SHP77 (cell line): ENCODE data around the gene ABCD3.
A peak's percentile ranks its signal among the peaks of the same experiment; 100 is the strongest.

Source experiments
- DNase-seq, 2 experiments: peaks; one replicate each; lab custom pipeline; 2025; lab: John Stamatoyannopoulos, UW

Gene ABCD3

GRCh38 chr1:94527447-94528031, 109.3 kb downstream of the ABCD3 start:
- DNase-seq, result no peak

GRCh38 chr1:94528299-94528698, 110.1 kb downstream of the ABCD3 start:
- DNase-seq, result no peak

DNA sequence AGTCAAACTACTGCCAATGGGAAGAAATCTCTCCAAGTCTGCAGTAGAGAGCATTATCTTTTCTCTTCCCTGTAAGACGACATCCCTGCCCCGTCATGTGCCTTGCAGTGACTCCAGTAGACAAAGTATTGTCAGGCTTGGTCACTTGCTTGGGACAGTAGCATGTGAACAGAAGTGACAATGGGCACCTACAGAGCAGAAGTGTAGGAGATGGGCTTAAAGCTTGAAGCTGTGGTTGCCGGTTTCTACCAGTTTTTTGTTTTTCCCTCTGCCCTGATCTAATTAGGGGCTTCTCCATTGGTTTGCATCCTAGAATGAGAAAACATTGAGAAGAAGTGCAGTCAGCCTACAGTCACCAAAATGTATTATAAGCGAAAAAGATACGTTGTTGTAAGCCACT, 110.6 kb downstream of the ABCD3 start:
- DNase-seq, result no peak

- no peak for DNase-seq
Measured at GRCh38 chr1:94529416-94529815, 111.2 kb downstream of the ABCD3 start.

DNA sequence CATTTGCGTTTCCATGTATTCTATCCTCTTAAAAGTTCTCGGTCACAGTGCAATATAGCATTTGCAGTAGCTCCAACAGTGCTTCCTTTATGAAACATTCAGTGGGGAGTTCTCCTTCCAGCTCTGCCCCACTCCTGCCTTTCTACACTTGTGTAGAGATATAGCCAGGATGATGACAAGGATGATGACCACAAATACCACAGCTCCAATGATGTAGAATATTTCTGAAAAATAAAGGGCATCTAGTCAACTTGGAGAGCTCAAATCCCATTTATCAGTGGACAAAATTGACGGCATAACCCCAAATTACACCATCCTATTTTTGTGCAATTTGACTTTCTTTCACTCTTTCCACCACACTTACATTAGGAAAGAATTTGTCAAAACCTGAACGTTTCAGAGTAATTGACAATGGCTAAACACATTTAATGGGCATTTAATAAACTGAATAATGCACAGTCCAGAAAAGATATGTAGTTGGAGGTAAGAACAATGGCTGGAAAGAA, 112.2 kb downstream of the ABCD3 start:
- no peak for DNase-seq

- DNase-seq, result no peak
Measured at GRCh38 chr1:94531664-94532063, 113.5 kb downstream of the ABCD3 start.

DNA sequence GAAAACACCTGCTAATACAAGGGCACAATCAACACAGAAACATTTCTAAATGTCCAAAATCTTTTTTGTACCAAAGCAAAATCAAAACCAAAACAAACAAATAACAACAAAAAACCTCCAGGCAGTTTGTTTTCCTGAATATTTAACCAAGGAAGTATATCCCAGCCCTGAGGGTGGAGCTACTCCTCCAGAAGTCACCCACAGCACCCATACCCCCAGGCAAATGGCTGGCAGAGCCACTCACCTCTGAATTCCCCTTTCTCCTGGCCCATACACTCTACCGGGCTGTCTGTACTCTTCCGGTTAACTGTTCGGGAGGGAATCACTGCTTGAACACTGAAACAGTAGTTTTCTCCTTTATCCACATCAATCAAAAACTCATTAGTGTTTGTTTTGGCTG, 113.9 kb downstream of the ABCD3 start:
- no peak for DNase-seq

DNA sequence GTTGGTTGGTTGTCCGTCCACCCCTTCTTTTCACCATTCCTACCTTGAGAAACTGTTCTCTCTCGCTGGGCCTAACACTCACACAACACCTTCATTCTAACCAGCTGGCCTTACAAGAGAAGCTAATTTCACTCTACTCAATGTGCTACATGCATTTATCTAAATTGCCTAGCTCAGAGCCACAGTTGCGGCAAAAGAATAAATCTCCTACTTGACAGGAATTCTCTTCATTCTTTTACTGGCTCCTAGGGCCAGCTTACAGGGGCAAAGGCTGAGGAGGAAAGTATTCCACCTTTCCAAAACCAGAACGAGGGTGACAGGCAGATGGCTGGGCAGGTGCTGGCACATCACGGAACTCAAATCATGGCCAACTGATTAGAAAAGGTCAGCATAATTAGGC, 116.9 kb downstream of the ABCD3 start:
- DNase-seq, result no peak

DNA sequence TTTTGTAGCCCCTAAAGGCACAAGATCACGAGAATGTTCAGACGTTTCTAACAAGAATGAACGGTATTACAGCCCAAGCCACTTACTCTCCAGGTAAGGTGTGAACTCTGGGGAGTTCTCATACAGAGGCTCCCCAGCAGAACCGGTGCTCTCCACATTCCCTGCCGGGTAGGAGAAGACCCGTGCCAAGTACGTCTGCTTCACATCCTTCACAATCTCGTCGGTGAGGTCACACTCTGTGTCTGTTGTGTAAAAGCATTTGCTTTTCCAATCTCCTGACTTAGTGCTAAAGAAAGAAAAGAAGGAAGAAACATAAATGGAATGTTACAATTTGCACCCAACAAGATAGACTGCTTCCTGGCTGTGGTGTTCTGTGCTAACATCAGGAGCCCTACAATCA, 117.7 kb downstream of the ABCD3 start:
- DNase-seq, result no peak

DNA sequence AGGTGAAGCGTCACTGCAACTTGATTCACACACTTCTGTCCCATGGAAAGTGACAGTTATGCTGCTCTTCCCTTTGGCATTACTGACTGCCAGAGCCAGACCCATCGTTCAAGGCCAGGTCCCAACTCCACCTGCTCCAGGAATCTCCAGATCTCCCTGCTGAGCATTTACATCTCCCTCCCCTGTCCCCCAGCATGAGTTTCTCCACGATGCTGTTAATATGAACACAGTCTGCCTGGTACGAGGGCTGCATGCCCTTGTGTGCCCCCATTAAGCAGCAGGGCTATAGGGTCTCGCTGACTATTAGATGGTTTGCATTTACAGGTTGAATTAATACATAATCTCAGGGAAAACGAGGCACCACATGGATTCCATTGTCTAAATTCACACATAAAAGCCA, 119.1 kb downstream of the ABCD3 start:
- no peak for DNase-seq

DNA sequence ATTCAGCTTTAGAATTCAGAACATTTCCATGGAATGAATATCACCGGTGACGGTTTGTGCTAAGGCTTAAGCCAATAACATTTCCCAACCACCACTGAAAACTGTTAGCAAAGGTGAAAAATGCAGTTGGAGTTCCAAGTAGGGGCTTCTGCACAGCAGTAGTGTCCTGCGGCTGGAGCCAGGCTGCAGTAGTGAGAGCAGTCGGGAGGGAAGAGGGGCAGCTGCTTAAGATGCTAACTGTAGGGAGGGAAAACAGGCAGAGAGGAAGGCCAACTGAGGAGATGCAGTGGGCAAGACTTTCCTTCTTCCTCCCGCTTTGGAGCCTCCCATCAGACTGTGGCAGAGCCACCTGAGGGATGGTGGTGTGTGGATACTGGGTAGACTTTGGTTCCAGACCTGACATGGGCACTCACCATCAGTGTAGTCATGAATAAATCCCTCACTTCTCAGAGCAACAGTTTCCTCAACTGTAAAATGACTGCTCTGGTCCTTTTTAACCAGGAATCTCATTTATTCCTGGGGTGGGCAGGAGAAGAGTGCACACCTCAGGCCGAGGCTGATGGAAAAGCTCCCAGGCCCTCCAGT, 120.1 kb downstream of the ABCD3 start:
- DNase-seq, result no peak

DNA sequence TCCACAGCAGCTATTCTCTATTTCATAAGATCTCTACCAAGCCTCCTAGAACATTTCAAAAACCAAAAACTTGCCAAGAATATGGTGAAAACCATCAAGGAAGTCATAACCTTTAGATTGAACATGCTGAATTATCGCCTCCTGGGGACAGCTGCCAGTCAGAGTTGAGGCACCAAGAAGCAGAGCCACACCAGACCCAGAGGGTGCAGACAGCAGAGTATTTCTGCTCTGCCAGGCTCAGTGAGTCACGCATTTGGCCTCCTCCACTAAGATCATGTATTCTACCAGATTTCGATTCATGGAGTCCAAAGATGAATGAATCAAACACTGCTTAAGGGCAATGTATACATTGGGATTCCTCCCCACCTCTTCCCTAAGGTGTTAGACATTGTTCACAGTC, 121.3 kb downstream of the ABCD3 start:
- DNase-seq, result no peak

DNA sequence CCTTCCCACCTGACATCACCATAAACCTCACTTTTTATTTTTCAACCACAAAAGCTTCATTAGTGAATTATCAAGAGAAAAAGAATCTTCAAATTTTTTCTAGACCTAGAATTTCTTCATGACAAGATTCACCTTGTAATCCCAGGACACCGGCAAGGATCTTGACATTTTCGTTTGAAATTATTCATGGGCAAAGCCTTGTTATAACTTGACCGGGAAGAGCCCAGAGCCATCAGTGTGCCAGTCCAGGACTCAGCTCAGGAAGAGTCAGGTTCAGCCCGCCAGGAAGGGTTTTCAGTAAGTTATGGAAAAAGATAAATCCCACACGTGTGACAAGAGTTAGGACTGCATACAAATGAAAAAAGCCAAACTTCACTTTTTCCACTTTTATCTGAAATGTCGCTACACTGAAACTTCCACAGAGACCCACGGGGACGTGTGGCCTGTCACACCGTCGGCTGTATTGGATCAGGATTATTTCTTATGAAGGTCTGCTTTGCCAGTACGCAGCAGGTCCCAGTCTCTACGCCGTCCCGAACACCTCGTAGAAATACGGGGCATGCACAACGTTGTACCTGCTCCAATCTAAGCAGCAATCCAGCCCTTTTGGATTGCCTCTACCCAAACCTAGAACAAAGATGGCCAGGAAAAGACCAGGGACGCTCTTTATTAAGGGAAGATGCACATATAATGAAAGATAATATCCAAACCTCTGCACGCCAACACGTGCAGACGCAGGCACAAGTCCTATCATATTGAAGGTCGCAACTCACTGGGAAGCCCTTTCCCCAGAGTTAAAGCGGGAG, 122.5 kb downstream of the ABCD3 start:
- DNase-seq, result no peak

DNA sequence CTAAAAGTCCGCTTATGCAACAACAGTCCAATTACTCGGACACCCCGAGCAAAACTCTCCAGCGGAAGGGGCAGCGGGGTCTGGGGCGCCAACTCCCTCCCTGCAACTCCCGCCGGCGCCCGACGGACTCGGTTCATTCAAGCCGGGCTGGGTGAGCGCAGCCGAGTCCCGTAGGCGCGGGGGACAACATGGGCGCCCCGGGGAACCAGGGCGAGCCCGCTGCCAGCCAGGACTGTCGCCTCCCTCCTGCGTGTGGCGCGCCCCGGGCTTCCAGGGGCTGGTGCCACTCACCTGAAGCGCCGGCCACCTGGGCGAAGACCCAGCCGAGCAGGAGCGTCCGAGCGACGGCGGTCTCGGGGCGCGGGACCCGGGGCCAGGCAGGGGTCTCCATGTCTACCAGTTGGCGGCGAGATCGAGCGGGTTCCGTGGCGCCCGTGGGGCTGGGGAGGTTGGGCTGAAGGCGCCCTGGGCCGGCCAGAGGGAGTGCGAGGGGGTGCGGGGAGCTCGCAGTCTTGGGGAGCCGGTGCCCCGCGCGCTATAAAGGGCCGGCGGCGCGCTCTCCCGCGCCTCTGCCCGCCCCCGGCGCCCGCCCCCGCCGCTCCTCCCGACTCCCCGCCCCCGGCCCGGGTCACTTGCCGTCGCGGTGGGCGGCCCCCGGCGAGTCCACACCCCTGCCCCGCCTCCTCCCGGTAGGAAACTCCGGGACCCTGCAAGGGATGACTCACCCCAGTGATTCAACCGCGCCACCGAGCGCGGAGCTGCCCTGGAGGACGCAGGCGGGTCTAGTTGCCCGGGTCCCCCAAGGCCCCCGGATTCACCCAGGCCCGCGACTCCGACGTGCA, 123.3 kb downstream of the ABCD3 start, which contains the start of gene F3:
Gene F3 (minus strand): TSS at position 514 of the 842 bp plus-strand sequence. CDS start 123 bp downstream, at position 391.
- DNase-seq, result peak; percentile 79 to 90

DNA sequence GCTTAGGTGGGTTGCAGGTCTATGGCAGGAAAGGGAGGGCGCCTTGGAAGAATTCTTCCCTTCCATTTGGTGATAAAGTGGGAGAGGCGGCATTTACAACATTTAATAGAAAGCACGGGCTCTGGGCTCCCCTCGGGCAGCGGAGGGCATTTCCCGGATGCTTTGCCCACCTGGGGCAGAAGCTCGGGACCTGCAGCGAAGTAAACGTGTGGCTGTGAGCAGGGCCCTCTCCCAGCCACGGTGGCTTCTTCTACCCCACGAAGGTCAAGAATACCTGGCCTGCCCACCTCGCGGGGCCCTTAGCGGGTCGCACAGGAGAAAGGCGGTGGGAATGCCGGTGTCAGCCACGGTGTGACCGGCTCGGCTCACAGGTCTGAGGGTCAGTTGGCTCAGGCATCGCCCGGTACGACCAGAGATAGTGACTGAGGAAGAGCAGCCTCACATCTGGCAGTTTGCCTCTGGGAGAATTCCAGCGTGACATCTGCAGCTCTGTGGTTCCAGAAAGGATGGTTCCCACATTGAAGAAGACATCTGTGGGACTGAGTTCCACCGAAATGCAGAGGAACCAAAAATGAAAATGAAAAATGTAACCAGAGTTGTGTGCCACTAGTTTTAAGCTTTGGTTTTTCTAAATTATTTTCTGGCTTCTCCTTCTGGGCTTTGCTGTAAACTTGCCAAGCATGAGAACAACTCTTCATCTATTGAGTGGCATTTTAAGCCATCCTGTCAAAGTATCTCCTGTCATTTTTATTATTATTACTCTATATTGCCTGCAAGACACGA, 124.1 kb downstream of the ABCD3 start:
- DNase-seq, result no peak

DNA sequence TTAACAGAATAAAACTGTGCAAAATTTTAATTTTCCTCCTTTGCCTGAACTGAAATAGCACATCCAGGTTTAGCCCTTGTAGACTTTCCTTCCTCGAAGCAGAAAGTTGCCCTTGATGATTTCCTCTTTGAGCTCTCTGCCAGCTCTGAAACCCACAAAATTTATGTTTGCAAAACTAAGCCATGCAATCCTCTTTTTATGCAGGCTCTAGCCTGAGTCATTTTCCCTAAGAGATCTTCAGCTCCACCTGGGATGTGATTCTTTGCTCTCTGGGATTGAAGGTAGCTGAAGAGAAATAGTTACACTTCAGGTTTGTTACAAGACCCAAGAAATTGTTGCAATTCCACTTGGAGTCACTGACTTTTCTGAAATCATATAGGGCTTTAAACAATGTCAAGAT, 124.8 kb downstream of the ABCD3 start:
- no peak for DNase-seq

DNA sequence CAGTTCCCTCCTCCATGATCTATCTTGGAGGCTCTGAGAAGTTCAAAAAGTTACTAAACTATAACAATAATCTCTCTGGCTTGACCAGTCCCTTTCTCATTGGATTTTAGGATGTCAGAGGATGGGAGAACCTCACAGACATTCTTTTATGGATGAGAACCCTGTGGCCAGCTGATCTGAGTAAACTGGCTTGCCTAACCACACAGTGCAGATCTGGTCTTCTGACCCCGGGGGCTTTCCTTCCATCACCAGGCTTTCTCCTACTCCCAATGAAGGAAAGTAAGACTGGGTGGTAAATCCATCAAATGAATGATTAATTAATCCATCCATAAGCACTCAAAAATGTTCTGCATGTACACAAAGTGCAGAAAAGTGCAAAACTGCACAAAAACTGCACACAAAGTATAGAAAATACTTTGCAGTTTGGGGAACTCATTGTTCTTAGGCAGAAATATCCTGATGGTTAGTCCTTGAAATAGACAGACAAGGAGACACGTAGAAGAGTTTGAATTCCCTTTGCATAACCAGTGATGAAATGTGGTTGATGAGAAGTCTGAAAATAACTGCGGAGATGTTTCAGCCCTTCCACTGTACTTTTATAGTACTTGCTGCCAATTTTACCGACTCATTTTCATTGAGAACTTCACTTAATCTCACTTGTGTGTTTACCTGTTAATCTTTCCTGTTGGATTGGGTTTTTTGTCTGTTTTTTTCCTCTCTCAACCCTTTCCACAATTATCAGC, 125.9 kb downstream of the ABCD3 start:
- DNase-seq, result no peak

DNA sequence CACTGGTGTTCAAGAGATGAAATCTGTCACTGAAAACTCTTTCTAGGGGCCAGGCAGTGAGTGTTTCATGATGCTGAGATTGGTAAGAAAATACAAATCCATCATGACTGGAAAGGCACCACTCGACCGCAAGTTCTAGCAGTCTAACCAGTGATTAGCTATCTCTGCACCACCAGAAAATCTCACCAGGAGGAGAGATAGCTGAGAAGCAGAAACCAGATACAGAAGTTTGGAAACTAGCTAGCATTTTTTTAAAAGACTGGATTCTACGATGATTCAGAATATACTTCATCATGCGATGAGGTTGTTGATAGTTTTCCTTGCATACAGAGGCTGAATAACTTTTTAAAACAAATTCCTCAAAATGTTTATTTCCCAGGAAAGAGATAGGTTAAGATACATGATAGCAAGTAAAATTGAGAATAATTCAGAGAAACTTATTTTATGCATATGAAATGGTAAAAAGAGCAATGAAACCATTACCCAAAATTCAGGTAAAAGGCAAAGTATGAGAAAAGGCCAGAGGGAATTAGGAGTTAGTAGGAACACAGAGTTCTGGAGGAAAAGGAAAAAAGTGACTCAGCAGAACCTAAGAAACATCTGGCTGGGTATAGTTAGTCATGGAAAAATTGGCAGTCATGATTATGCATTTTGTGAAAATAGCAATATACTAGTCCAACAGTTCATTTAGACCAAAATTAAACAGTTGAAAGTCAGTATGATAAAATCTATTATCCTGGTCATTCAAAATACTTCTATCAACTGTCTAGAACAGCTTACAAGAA, 126.7 kb downstream of the ABCD3 start:
- no peak for DNase-seq

GRCh38 chr1:94549706-94550105, 131.5 kb downstream of the ABCD3 start:
- no peak for DNase-seq

- DNase-seq, result no peak
Measured at GRCh38 chr1:94550396-94550795, 132.2 kb downstream of the ABCD3 start.
